ENCODE measurements around the gene SIGLEC6. TPM values are rescaled to one million over a fixed set of nuclear protein-coding genes. Genes with fewer than 3 reads are reported as not detected.

The SIGLEC6 gene
- polyA plus RNA-seq, 2 of the 4 experiments (the other 2 are of a cell fraction) = not detected

- no peak for TF ChIP-seq ESRRA (IDR thresholded peaks at IDR 0.05; ENCODE audit: borderline replicate concordance, low read length)
- TF ChIP-seq HEYL (CRISPR knock-in tag; IDR thresholded peaks at IDR 0.05) = no peak
- POLR2A ChIA-PET = no interaction called here
Measured at GRCh38 chr19:51485960-51486660, 45.4 kb downstream of the SIGLEC6 start.

DNA sequence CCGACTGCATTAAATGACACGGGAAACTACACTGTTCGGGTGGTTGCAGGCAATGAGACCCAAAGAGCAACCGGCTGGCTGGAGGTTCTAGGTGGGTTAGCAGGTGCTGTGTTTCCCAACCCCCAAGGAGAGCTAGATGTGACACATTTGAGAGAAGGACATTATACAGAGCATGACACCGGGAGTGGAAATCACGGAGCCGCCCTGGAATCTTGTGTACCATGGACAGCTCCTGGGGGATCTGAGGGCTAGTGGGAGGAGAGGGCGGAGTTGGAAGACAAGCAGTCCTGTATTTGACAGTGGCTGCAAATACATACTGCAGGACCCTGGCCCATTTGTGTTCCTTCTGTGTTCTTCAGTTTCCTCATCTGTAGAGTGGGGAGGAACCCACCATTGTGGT, 50.9 kb downstream of the SIGLEC6 start:
- no peak for DNase-seq (ENCODE audit: low read depth in 1 of 2, low spot score in 1 of 2)
- WGBS (ENCODE audit: missing lambda C conversion rate) = 63% methylated on average over 8 of the region's 8 CpGs

More at GRCh38 chr19:51485960-51486660, 45.4 kb downstream of the SIGLEC6 start:
- no peak overlapping the region for H3K27ac ChIP-seq
- no peak for DNase-seq (ENCODE audit: low read depth in 1 of 2, low spot score in 1 of 2)
- FAIRE-seq = no peak
- WGBS (ENCODE audit: missing lambda C conversion rate) = 21% methylated on average over 5 of the region's 5 CpGs
- CTCF ChIA-PET = interaction anchor here (0.9 kb wide), 1 partner anchor 13 kb away, joined by 6 read pairs; no protein-coding TSS in a partner anchor
- no peaks in the 10 kb centered on the region for H3K4me1 ChIP-seq
- H3K4me2 ChIP-seq = no peak overlapping the region
- H3K4me3 ChIP-seq = no peak overlapping the region
- ATAC-seq = no peak
- peaks cover 14% of the 10 kb centered on the region; the same call in 1 of the 3 replicates for H3K9me3 ChIP-seq

GRCh38 chr19:51479531-51480331, 51.7 kb downstream of the SIGLEC6 start:
- H3K4me3 ChIP-seq = no peak overlapping the region
- H3K4me2 ChIP-seq = no peak overlapping the region
- ChIA-PET POLR2A (no interaction called here), CTCF (interaction anchor here (0.5 to 1.6 kb wide), 2 partner anchors 101 to 177 kb away, joined by 3 to 4 read pairs; no protein-coding TSS in a partner anchor)
- ATAC-seq (no peak), DNase-seq (ENCODE audit: low read depth in 1 of 2, low spot score in 1 of 2) (no peak), FAIRE-seq (no peak)
- H3K9me3 ChIP-seq = peaks cover 18% of the 10 kb centered on the region
- WGBS (ENCODE audit: missing lambda C conversion rate) = 42% methylated on average over 12 of the region's 12 CpGs
- peaks cover 10% of the 10 kb centered on the region; the same call in 2 of the 3 replicates for H3K4me1 ChIP-seq
- H3K27ac ChIP-seq = no peak overlapping the region
- TF ChIP-seq HES2 (IDR thresholded peaks at IDR 0.05) = no peak
- no peak for TF ChIP-seq MAZ (IDR thresholded peaks at IDR 0.05; ENCODE audit: borderline replicate concordance, low read depth, low read length)
- TF ChIP-seq CHD2 (IDR thresholded peaks at IDR 0.05; ENCODE audit: low read length, partially characterized antibody) = no peak
- no peak for TF ChIP-seq CBX8 (IDR thresholded peaks at IDR 0.05)
- TF ChIP-seq BHLHE40 (IDR thresholded peaks at IDR 0.05; ENCODE audit: low read depth, low read length) = no peak
- no peak for TF ChIP-seq HOXB13 (CRISPR knock-in tag; IDR thresholded peaks at IDR 0.05; ENCODE audit: low read depth)
- no peak for TF ChIP-seq RCOR1 (IDR thresholded peaks at IDR 0.05; ENCODE audit: low read depth, low read length)
- TF ChIP-seq GATA3 (IDR thresholded peaks at IDR 0.05; ENCODE audit: borderline replicate concordance) = no peak
- TF ChIP-seq, protein P1, sequence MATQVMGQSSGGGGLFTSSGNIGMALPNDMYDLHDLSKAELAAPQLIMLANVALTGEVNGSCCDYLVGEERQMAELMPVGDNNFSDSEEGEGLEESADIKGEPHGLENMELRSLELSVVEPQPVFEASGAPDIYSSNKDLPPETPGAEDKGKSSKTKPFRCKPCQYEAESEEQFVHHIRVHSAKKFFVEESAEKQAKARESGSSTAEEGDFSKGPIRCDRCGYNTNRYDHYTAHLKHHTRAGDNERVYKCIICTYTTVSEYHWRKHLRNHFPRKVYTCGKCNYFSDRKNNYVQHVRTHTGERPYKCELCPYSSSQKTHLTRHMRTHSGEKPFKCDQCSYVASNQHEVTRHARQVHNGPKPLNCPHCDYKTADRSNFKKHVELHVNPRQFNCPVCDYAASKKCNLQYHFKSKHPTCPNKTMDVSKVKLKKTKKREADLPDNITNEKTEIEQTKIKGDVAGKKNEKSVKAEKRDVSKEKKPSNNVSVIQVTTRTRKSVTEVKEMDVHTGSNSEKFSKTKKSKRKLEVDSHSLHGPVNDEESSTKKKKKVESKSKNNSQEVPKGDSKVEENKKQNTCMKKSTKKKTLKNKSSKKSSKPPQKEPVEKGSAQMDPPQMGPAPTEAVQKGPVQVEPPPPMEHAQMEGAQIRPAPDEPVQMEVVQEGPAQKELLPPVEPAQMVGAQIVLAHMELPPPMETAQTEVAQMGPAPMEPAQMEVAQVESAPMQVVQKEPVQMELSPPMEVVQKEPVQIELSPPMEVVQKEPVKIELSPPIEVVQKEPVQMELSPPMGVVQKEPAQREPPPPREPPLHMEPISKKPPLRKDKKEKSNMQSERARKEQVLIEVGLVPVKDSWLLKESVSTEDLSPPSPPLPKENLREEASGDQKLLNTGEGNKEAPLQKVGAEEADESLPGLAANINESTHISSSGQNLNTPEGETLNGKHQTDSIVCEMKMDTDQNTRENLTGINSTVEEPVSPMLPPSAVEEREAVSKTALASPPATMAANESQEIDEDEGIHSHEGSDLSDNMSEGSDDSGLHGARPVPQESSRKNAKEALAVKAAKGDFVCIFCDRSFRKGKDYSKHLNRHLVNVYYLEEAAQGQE (IDR thresholded peaks at IDR 0.05) = no peak
- no peak for TF ChIP-seq HOXB5 (CRISPR knock-in tag; IDR thresholded peaks at IDR 0.05)
- TF ChIP-seq KDM1A (IDR thresholded peaks at IDR 0.05; ENCODE audit: low read depth) = no peak
- TF ChIP-seq RFX5 (IDR thresholded peaks at IDR 0.05) = no peak
- no peak for TF ChIP-seq HDAC2 (IDR thresholded peaks at IDR 0.05)
- TF ChIP-seq FOSL2 (IDR thresholded peaks at IDR 0.05) = no peak
- no peak for TF ChIP-seq FOSL2 (CRISPR knock-in tag; IDR thresholded peaks at IDR 0.05)
- TF ChIP-seq PBX3 (IDR thresholded peaks at IDR 0.05) = no peak
- no peak for TF ChIP-seq TP53 (CRISPR knock-in tag; IDR thresholded peaks at IDR 0.05)

More for the DNA sequence above, 50.9 kb downstream of the SIGLEC6 start:
- H3K4me2 ChIP-seq = no peak overlapping the region
- FAIRE-seq = no peak
- peaks cover 1% of the 10 kb centered on the region; the same call in 1 of the 3 replicates for H3K4me1 ChIP-seq
- no peak overlapping the region for H3K4me3 ChIP-seq
- no peak overlapping the region for H3K27ac ChIP-seq
- TF ChIP-seq, protein P1 (IDR thresholded peaks at IDR 0.05) = peak; percentile 88
- TF ChIP-seq MAFK (IDR thresholded peaks at IDR 0.05; ENCODE audit: partially characterized antibody) = no peak
- peaks cover 15% of the 10 kb centered on the region for H3K9me3 ChIP-seq
- ChIA-PET CTCF (interaction anchor here (0.9 to 2.5 kb wide), 4 partner anchors 7 to 177 kb away, joined by 3 to 14 read pairs (median 5); no protein-coding TSS in a partner anchor), POLR2A (no interaction called here)
- no peak; a peak in 1 of 6 replicates for ATAC-seq

Data from A549 (cell line).